Skeletal muscle satellite cell (primary cell): ENCODE measurements around the gene IL20RB.

Source experiments
- H3K27me3 ChIP-seq: 2 replicates; pipeline ENCODE4 v1.7.0; 2013; ENCODE audit warnings: low read length; ENCODE audit not compliant: control insufficient read depth, insufficient read depth
- H3K36me3 ChIP-seq: 2 replicates; pipeline ENCODE4 v1.7.0; 2013; ENCODE audit warnings: mild to moderate bottlenecking, control low read depth, low read length; ENCODE audit not compliant: insufficient read depth
- H3K4me1 ChIP-seq: 2 replicates; pipeline ENCODE4 v1.7.0; 2013; ENCODE audit warnings: low read length; ENCODE audit not compliant: control insufficient read depth, insufficient read depth
- H3K4me2 ChIP-seq: 2 replicates; pipeline ENCODE4 v1.7.0; 2013; ENCODE audit warnings: mild to moderate bottlenecking, low read length
- H3K4me3 ChIP-seq: 2 replicates; pipeline ENCODE4 v1.7.0; 2013; ENCODE audit warnings: low read length
- H3K9ac ChIP-seq: 2 replicates; pipeline ENCODE4 v1.7.0; 2013; ENCODE audit warnings: mild to moderate bottlenecking, low read depth, low read length, moderate library complexity
- H3K9me3 ChIP-seq: replicated peaks from 2 replicates; pipeline ENCODE4 v1.7.0; 2013; ENCODE audit warnings: mild to moderate bottlenecking, control low read depth, low read length

The IL20RB gene

GRCh38 chr3:136929977-136930670 lies 27.7 kb upstream of the IL20RB start:
- peak overlapping the region; percentile 43 for H3K9ac ChIP-seq
- peaks cover 11% of the 10 kb centered on the region for H3K4me1 ChIP-seq
- no peaks in the 10 kb centered on the region for H3K27me3 ChIP-seq
- H3K4me3 ChIP-seq: peak overlapping the region; percentile 20
- peaks cover 9% of the 10 kb centered on the region for H3K36me3 ChIP-seq
- H3K9me3 ChIP-seq: no peaks in the 10 kb centered on the region
- peak overlapping the region; percentile 51 for H3K4me2 ChIP-seq

GRCh38 chr3:136931606-136932005 lies 26.2 kb upstream of the IL20RB start:
- Histone ChIP-seq H3K4me1 (peaks cover 11% of the 10 kb centered on the region), H3K27me3 (no peaks in the 10 kb centered on the region), H3K9me3 (no peaks in the 10 kb centered on the region), H3K36me3 (peaks cover 12% of the 10 kb centered on the region), H3K4me2 (no peak overlapping the region), H3K4me3 (no peak overlapping the region), H3K9ac (no peak overlapping the region)

GRCh38 chr3:136932523-136932922 lies 25.3 kb upstream of the IL20RB start:
- peaks cover 12% of the 10 kb centered on the region for H3K36me3 ChIP-seq
- no peak overlapping the region for H3K9ac ChIP-seq

DNA sequence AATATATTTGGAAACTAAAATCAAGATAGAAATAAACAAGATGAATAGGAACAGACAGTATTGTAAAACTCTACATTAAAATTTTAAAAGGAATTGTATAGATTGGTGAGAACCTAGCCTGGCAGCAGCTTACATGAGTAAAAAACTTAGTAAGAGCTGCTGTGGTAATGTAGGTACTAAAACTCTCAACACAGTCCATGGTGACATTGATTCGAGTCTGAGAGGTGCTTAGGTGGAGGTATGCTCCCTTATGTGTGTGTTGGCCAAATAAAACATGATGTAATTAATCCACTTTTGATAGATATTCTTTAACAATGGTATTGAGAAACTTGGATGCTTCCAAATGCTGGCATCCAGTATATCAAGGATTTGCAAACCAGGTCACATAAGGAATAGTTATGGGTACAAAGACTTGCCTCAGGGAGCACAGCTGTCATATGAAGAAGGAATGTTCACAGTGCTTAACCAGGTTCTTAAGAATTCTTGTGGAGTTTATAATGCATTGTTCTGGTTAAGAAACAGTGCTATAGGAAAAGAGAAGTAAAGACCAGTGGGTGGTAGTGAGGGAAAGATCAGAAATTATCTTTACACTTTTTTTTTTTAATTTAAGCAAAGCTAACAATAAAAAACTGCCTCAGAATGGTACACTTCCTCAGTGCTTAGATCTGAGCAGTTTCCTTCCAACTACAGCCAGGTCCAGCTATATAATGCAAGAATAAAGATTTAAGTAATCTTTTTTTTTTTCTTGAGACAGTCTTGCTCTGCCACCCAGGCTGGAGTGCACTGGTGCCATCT lies 24.6 kb upstream of the IL20RB start:
- H3K4me3 ChIP-seq: no peak overlapping the region
- H3K4me2 ChIP-seq: no peak overlapping the region
- no peak overlapping the region for H3K9ac ChIP-seq
- H3K36me3 ChIP-seq: peaks cover 12% of the 10 kb centered on the region
- H3K9me3 ChIP-seq: peaks cover 6% of the 10 kb centered on the region
- H3K27me3 ChIP-seq: no peaks in the 10 kb centered on the region
- peaks cover 18% of the 10 kb centered on the region for H3K4me1 ChIP-seq

More at GRCh38 chr3:136932523-136932922, 25.3 kb upstream of the IL20RB start:
- Histone ChIP-seq H3K27me3 (no peaks in the 10 kb centered on the region), H3K4me2 (no peak overlapping the region), H3K4me1 (peaks cover 11% of the 10 kb centered on the region), H3K4me3 (no peak overlapping the region), H3K9me3 (peaks cover 6% of the 10 kb centered on the region)

- peaks cover 16% of the 10 kb centered on the region for H3K4me1 ChIP-seq
- H3K9me3 ChIP-seq: peaks cover 6% of the 10 kb centered on the region
- H3K36me3 ChIP-seq: peaks cover 12% of the 10 kb centered on the region
- no peak overlapping the region for H3K4me3 ChIP-seq
- H3K9ac ChIP-seq: no peak overlapping the region
- no peaks in the 10 kb centered on the region for H3K27me3 ChIP-seq
- no peak overlapping the region for H3K4me2 ChIP-seq
Measured at GRCh38 chr3:136937175-136937574, 20.6 kb upstream of the IL20RB start.

DNA sequence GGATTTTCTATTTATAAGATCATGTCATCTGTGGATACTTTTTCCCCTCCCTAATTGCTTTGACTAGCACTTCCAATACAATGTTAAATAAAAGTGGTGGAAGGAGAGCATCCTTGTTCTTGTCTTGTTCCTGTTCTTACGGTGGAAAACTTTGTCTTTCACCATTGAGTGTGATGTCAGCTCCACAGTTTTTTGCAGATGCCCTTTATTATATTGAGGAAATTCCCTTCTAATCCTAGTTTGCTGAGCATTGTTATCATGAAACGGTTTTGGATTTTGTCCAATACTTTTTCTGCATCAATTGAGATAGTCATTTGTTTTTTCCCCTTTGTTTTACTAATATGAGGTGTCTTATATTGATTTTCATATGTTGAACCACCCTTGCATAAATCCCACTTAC lies 19.9 kb upstream of the IL20RB start:
- Histone ChIP-seq H3K4me3 (no peak overlapping the region), H3K4me2 (no peak overlapping the region), H3K4me1 (peaks cover 16% of the 10 kb centered on the region), H3K9me3 (peaks cover 6% of the 10 kb centered on the region), H3K36me3 (peaks cover 12% of the 10 kb centered on the region), H3K9ac (no peak overlapping the region), H3K27me3 (no peaks in the 10 kb centered on the region)

- Histone ChIP-seq H3K4me3 (no peak overlapping the region), H3K9ac (no peak overlapping the region), H3K36me3 (peaks cover 12% of the 10 kb centered on the region), H3K9me3 (peaks cover 6% of the 10 kb centered on the region), H3K4me2 (peak overlapping the region; percentile 12), H3K27me3 (no peaks in the 10 kb centered on the region), H3K4me1 (peaks cover 16% of the 10 kb centered on the region)
Measured at GRCh38 chr3:136938334-136938733, 19.4 kb upstream of the IL20RB start.

DNA sequence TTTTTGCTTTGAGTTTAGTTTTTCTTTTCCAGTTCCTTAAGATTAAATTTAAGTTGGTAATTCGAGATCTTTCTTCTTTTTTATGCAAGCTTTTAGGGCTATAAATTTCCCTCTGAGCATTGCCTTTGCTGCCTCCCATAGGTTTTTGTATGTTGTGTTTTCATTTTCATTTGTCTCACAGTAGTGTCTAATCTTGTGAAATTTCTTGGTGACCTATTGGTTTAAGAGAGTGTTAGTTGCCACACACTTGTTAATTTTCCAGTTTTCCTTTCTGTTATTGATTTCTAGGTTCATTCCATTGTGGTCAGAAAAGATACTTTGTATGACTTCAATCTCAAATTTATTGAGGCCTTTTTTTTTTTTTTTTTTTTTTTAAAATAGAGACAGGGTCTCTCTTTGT lies 18.3 kb upstream of the IL20RB start:
- Histone ChIP-seq H3K27me3 (no peaks in the 10 kb centered on the region), H3K9me3 (peaks cover 6% of the 10 kb centered on the region), H3K4me1 (peaks cover 16% of the 10 kb centered on the region), H3K4me2 (no peak overlapping the region), H3K9ac (no peak overlapping the region), H3K4me3 (no peak overlapping the region), H3K36me3 (peaks cover 9% of the 10 kb centered on the region)

DNA sequence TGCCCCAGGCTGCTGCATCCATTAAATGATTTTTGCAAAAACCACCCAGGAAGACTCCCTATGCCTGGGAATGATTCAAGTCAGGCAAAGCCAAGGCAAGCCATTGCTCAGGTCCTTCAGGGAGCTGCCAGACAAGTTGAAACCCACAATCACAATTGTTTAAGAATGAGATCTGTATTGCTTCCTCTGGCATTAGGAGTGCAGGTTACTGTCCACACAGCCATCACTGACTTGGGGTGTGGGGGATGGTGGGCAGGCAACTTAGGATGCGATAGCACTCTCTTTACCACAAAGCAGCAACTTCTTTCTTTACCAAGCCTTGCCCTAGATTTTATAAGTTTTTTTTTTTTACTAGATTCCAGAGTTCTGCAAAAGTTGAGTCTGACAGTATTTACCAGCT lies 15.0 kb upstream of the IL20RB start:
- H3K9ac ChIP-seq: no peak overlapping the region
- no peak overlapping the region for H3K4me2 ChIP-seq
- H3K4me3 ChIP-seq: no peak overlapping the region
- peaks cover 14% of the 10 kb centered on the region for H3K4me1 ChIP-seq
- peaks cover 11% of the 10 kb centered on the region for H3K36me3 ChIP-seq
- H3K9me3 ChIP-seq: no peaks in the 10 kb centered on the region
- no peaks in the 10 kb centered on the region for H3K27me3 ChIP-seq

DNA sequence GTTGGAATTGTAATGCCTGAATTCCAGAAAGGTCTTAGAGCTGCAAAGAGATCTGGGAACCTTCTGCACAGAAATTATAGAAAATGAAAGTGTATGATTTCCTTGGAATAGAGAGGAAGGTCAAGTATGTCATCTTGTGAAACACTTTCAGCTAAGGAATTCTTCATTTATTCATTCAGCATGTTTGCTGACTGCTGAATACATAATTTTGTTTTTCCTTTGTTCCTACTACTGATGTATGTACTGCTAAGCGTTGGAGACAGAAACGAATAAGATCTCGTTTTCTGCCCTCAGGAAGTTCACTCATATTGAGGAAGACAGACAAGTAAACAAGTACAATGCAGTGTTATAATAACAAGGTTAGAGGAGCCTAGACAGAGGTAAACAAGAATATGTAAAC lies 14.3 kb upstream of the IL20RB start:
- H3K9ac ChIP-seq: no peak overlapping the region
- H3K36me3 ChIP-seq: peaks cover 11% of the 10 kb centered on the region
- H3K9me3 ChIP-seq: no peaks in the 10 kb centered on the region
- no peaks in the 10 kb centered on the region for H3K27me3 ChIP-seq
- H3K4me1 ChIP-seq: peaks cover 7% of the 10 kb centered on the region
- no peak overlapping the region for H3K4me2 ChIP-seq
- no peak overlapping the region for H3K4me3 ChIP-seq

DNA sequence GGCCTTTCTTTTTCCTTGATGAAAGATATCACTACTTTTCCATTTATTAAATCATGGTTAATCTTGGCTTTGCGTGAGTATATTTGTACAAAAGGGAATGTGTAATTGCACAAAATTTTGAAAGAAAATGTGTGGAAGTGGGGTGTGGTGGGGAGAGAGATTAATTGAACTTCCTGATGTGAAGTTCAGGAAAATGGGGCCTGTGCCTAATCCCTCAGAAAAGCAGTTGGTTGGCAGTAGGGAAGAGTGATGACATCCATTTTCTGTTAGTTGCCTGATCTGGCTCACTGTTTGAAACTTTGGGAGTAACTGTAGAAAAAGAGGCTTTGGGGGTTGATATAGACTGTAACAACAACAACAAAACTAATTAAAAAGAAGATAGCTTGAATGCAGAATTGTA lies 10.8 kb upstream of the IL20RB start:
- no peaks in the 10 kb centered on the region for H3K9me3 ChIP-seq
- no peaks in the 10 kb centered on the region for H3K4me1 ChIP-seq
- H3K9ac ChIP-seq: no peak overlapping the region
- H3K4me2 ChIP-seq: no peak overlapping the region
- H3K4me3 ChIP-seq: no peak overlapping the region
- peaks cover 11% of the 10 kb centered on the region for H3K36me3 ChIP-seq
- no peaks in the 10 kb centered on the region for H3K27me3 ChIP-seq

GRCh38 chr3:136947477-136947876 lies 10.3 kb upstream of the IL20RB start:
- no peak overlapping the region for H3K4me3 ChIP-seq
- no peak overlapping the region for H3K4me2 ChIP-seq
- no peaks in the 10 kb centered on the region for H3K9me3 ChIP-seq
- peaks cover 11% of the 10 kb centered on the region for H3K36me3 ChIP-seq
- H3K9ac ChIP-seq: no peak overlapping the region
- peaks cover 3% of the 10 kb centered on the region for H3K4me1 ChIP-seq
- no peaks in the 10 kb centered on the region for H3K27me3 ChIP-seq
